CD4-positive, alpha-beta T cell (primary cell): ENCODE data around the gene RBM20. TPM values are rescaled to one million over a fixed set of nuclear protein-coding genes. Genes with fewer than 3 reads are reported as not detected.

Experiments used
- ATAC-seq: fragments of 200-7000 bp; cut with Tn5 transposase; one replicate; pipeline ENCODE4 v1.10.0; 2022; ENCODE audit warnings: mild to moderate bottlenecking; ENCODE audit not compliant: poor library complexity
- CTCF ChIA-PET: fragments of 350-600 bp; sonication (Branson Sonifier 250); formaldehyde crosslinking; loops from one replicate; lab custom pipeline; 2021; ENCODE audit warnings: antibody characterized with exemption, inconsistent platforms; lab: Charles Lee
- POLR2A ChIA-PET: fragments of 350-600 bp; sonication (Branson Sonifier 250); formaldehyde crosslinking; loops from one replicate; lab custom pipeline; 2021; ENCODE audit warnings: antibody characterized with exemption, inconsistent platforms; lab: Charles Lee
- DNase-seq, 14 experiments: peaks; one replicate each; pipeline ENCODE4 v3.0.0-alpha.2; 2013 to 2020; ENCODE audit warnings: mixed read lengths in 2 of 14
- H3K27ac ChIP-seq, 2 donors: one replicate each; pipeline versions ENCODE4 v1.5.1 to v1.7.0; 2013; ENCODE audit warnings: low read length in 2 of 2, low read depth in 1 of 2, mild to moderate bottlenecking in 1 of 2
- H3K27me3 ChIP-seq, 2 experiments: 1 replicate in 1 of 2; 2 replicates in 1 of 2; pipeline versions ENCODE4 v1.6.1 to v1.7.0; 2013; ENCODE audit warnings: low read length in 2 of 2, control low read depth in 1 of 2, mild to moderate bottlenecking in 1 of 2, moderate library complexity in 1 of 2; ENCODE audit not compliant: insufficient read depth in 2 of 2, control insufficient read depth in 1 of 2
- H3K36me3 ChIP-seq: one replicate; pipeline ENCODE4 v1.6.1; 2013; ENCODE audit warnings: low read length, control low read depth; ENCODE audit not compliant: insufficient read depth
- H3K4me1 ChIP-seq: one replicate; pipeline ENCODE4 v1.6.1; 2013; ENCODE audit warnings: low read length, control low read depth; ENCODE audit not compliant: insufficient read depth
- H3K4me3 ChIP-seq: one replicate; pipeline ENCODE4 v1.5.1; 2013; ENCODE audit warnings: mild to moderate bottlenecking, low read length, moderate library complexity
- H3K9me3 ChIP-seq, 2 experiments: 1 replicate in 1 of 2; 2 replicates in 1 of 2; pipeline versions ENCODE4 v1.6.1 to v1.7.0; 2013; ENCODE audit warnings: low read length in 2 of 2, mild to moderate bottlenecking in 2 of 2, control low read depth in 1 of 2, moderate library complexity in 1 of 2; ENCODE audit not compliant: control insufficient read depth in 1 of 2, insufficient read depth in 1 of 2
- H3K27ac Mint-ChIP-seq: one replicate; pipeline ENCODE4 v1.8.0; 2020; ENCODE audit warnings: mixed read lengths
- H3K27me3 Mint-ChIP-seq: one replicate; pipeline ENCODE4 v1.8.0; 2021; ENCODE audit warnings: mixed read lengths
- H3K36me3 Mint-ChIP-seq: one replicate; pipeline ENCODE4 v1.8.0; 2021; ENCODE audit warnings: low read depth, mixed read lengths
- H3K4me1 Mint-ChIP-seq: one replicate; pipeline ENCODE4 v1.8.0; 2021; ENCODE audit warnings: low read depth, mixed read lengths
- H3K4me3 Mint-ChIP-seq: one replicate; pipeline ENCODE4 v1.8.0; 2020; ENCODE audit warnings: mild to moderate bottlenecking, mixed read lengths
- H3K9me3 Mint-ChIP-seq: one replicate; pipeline ENCODE4 v1.8.0; 2020; ENCODE audit warnings: mixed read lengths
- intact Hi-C, 2 experiments: fragments of 100-400 bp; cut with DNase I in 1 of 2; cut with micrococcal nuclease in 1 of 2; formaldehyde crosslinking; loops; one replicate each; pipeline versions ENCODE4 v1.15.1 to v1.9.0; 2023 to 2025; cut with DNase I, micrococcal nuclease
- total RNA-seq, 174 experiments: library from RNA in 2 of 174; stranded (reverse) in 2 of 174; gene quantifications; one replicate each; pipeline ENCODE4 v1.2.3 and lab custom pipeline; 2021 to 2026
- TF ChIP-seq, protein P1 (sequence below): fragments of 200-600 bp; IDR thresholded peaks from one replicate; pipeline ENCODE4 v1.8.0; 2022; ENCODE audit warnings: antibody characterized with exemption, mild to moderate bottlenecking

Gene RBM20
- total RNA-seq, 2 experiments from 2014 or later, result 0.91 to 1.1 TPM

DNA sequence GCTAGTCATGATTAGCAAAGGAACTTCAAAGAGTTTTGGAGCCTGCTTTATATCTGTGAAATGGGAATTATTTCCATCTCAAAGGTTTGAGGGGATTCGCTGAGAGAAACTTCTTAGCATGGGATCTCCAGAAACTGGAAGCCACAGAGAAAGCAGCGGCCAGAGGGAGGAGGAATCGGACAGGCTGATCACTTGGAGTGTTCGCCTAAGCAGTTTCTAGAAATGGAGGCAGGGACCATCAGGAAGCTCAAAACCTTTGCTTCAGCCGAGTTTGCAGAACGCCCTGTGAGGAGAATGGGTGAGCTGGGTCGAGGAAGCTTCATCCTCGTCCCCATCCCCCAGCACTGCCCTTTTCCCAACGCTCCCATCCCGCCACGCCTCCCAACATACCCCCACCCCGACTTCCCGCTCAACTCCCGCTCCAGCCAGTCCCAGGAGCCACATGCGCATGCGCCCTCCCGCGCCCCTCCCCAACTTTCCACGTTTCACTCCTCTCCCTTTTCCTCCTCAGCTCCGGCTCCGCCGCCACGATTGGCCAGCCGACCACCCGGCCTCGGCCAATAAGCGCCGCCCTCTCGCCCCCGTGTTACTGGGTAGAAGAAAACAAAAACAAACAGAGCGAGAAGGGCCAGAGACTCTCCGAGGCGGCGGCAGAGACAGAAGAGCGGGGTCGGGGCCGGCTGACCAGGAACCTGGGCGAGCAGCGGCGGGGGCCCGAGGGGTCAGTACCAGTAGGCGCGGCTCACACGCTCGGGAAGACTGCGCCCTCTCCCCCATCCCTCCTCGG, 227.4 kb downstream of the RBM20 start, which contains the start of gene PDCD4:
TSS of gene PDCD4 (plus strand) at position 631 of the 787 bp plus-strand sequence. CDS start 4,100 bp downstream, outside the sequence.
- Histone ChIP-seq H3K36me3 (peaks cover 7% of the 10 kb centered on the region), H3K4me3 (peak within 1 kb of the TSS; percentile 86), H3K9me3 (no peaks in the 10 kb centered on the region), H3K4me1 (peaks cover 54% of the 10 kb centered on the region), H3K27me3 (no peaks in the 10 kb centered on the region), H3K27ac (peak within 1 kb of the TSS; percentile 93 to 99)
- H3K4me3 Mint-ChIP-seq, result peak within 1 kb of the TSS; percentile 99
- ATAC-seq (peak; percentile 56), DNase-seq (peak; percentile 87 to 96 (median 90))
- H3K4me1 Mint-ChIP-seq, result peaks cover 85% of the 10 kb centered on the region
- H3K9me3 Mint-ChIP-seq, result no peaks in the 10 kb centered on the region
- TF ChIP-seq, protein P1, sequence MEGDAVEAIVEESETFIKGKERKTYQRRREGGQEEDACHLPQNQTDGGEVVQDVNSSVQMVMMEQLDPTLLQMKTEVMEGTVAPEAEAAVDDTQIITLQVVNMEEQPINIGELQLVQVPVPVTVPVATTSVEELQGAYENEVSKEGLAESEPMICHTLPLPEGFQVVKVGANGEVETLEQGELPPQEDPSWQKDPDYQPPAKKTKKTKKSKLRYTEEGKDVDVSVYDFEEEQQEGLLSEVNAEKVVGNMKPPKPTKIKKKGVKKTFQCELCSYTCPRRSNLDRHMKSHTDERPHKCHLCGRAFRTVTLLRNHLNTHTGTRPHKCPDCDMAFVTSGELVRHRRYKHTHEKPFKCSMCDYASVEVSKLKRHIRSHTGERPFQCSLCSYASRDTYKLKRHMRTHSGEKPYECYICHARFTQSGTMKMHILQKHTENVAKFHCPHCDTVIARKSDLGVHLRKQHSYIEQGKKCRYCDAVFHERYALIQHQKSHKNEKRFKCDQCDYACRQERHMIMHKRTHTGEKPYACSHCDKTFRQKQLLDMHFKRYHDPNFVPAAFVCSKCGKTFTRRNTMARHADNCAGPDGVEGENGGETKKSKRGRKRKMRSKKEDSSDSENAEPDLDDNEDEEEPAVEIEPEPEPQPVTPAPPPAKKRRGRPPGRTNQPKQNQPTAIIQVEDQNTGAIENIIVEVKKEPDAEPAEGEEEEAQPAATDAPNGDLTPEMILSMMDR, result no peak
- POLR2A ChIA-PET, result interaction anchor here (0.7 to 3.4 kb wide), 20 partner anchors 11 to 661 kb away, joined by 3 to 102 read pairs (median 4); partner anchors contain the start of genes BBIP1 and SHOC2
- intact Hi-C loops, result loop anchor here (1.0 to 5.0 kb wide), 12 partner anchors 7 to 125 kb away; partner anchors contain the start of genes BBIP1 (in 2 of the 2) and SHOC2 (in 2 of the 2)
- no peaks in the 10 kb centered on the region for H3K27me3 Mint-ChIP-seq
- peak within 1 kb of the TSS; percentile 96 for H3K27ac Mint-ChIP-seq
- H3K36me3 Mint-ChIP-seq, result peaks cover 43% of the 10 kb centered on the region
- CTCF ChIA-PET, result interaction anchor here (1.2 to 2.5 kb wide), 4 partner anchors 10 to 199 kb away, joined by 4 to 14 read pairs (median 4); no protein-coding TSS in a partner anchor

DNA sequence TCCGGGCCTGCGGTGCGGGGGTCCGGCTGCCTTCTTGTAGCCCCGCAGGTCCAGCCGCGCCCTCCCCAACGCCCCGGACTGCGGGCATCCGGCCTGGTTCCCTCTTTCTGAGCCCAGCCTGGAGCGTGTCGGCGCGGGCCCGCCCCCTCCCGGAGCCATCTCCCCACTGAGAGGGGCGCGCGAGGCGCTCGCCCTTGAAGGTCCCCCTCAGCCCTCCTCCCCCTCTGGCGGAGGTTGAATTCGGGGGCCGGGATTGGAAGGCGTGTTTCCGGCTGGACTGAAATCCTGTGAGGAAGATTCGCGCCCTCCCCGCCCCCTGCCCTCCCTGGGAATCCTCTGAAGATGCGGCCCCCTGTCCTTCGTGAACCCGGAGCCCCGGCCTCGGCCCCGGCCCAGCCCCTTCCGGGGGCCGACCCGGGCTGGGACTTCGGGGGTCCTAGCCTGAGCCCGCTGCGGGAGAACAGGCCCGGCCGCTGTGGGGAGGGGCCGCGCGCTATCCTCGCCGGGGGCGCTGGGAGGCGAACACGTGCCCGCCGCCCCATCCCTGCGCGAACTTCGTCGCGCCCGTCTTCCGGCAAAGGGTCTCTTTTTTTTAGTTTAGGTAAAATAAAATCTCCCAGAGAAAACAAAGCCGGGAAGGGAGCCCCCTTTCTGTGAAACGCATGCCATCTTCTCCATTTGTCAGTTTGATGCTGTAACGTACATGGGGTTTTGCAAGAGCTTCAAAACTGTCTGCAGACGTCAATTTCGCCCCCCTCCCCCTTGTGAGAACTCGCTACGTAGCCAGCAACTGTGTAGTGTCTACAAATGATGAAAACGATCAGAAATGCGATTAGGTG, 228.2 kb downstream of the RBM20 start:
- Histone ChIP-seq H3K4me1 (peaks cover 48% of the 10 kb centered on the region), H3K4me3 (peak overlapping the region; percentile 86), H3K27me3 (no peaks in the 10 kb centered on the region), H3K9me3 (no peaks in the 10 kb centered on the region), H3K27ac (peak overlapping the region; percentile 93 to 99), H3K36me3 (peaks cover 16% of the 10 kb centered on the region)
- Mint-ChIP-seq H3K27ac (peak overlapping the region; percentile 96), H3K36me3 (peaks cover 49% of the 10 kb centered on the region), H3K4me3 (peak overlapping the region; percentile 99), H3K9me3 (no peaks in the 10 kb centered on the region), H3K27me3 (no peaks in the 10 kb centered on the region), H3K4me1 (peaks cover 82% of the 10 kb centered on the region)
- intact Hi-C loops, result loop anchor here (1.0 to 5.0 kb wide), 12 partner anchors 8 to 126 kb away; partner anchors contain the start of genes BBIP1 (in 2 of the 2) and SHOC2 (in 2 of the 2)
- CTCF ChIA-PET, result interaction anchor here (0.7 to 2.5 kb wide), 18 partner anchors 8 to 200 kb away, joined by 3 to 14 read pairs (median 4); no protein-coding TSS in a partner anchor
- DNase-seq (peak; percentile 66 to 97 (median 79)), ATAC-seq (peak; percentile 70)
- POLR2A ChIA-PET, result interaction anchor here (0.6 to 3.4 kb wide), 23 partner anchors 8 to 374 kb away, joined by 3 to 102 read pairs (median 4); partner anchors contain the start of genes BBIP1, DUSP5 and SHOC2
- TF ChIP-seq, protein P1, result peak; percentile 30
